A673 (cell line): ENCODE results near the gene ZNF254.
"Not testable (repeated sequence)": the region's sequence is repeated elsewhere in the genome, so short reads cannot be mapped to it uniquely, and the experiment has no call there.

ENCODE experiments used
- EZH2 ChIP-seq: fragments of 200-600 bp; sonication (generic); IDR thresholded peaks from 2 replicates; pipeline ENCODE4 v1.6.1; 2017; ENCODE audit warnings: borderline replicate concordance, low read depth, mild to moderate bottlenecking, mixed read lengths, antibody characterized with exemption, low read length; ENCODE audit not compliant: poor library complexity, severe bottlenecking
- TF ChIP-seq, protein P1 (sequence below): fragments of 300-800, 200-600 bp; sonication (generic); conservative IDR thresholded peaks from 2 replicates; pipeline ENCODE4 v1.5.1; 2017; ENCODE audit warnings: low read depth, mild to moderate bottlenecking, antibody characterized with exemption, low read length, moderate library complexity, mixed read lengths

DNA sequence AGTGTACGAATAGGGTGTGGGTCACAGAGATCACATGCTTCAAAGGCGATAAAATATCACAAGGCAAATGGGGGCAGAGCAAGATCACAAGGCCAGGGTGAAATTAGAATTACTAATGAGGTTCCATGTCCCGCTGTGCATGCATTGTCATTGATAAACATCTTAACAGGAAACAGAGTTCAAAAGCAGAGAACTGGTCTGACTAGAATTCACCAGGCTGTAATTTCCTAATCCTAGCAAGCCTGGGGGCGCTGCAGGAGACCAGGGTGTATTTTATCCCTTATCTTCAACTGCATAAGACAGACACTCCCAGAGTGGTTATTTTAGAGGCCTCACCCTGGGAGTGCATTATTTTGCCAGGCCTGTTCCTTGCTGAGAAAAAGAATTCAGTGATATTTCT is 11.5 kb upstream of the ZNF254 start:
- TF ChIP-seq, protein P1, sequence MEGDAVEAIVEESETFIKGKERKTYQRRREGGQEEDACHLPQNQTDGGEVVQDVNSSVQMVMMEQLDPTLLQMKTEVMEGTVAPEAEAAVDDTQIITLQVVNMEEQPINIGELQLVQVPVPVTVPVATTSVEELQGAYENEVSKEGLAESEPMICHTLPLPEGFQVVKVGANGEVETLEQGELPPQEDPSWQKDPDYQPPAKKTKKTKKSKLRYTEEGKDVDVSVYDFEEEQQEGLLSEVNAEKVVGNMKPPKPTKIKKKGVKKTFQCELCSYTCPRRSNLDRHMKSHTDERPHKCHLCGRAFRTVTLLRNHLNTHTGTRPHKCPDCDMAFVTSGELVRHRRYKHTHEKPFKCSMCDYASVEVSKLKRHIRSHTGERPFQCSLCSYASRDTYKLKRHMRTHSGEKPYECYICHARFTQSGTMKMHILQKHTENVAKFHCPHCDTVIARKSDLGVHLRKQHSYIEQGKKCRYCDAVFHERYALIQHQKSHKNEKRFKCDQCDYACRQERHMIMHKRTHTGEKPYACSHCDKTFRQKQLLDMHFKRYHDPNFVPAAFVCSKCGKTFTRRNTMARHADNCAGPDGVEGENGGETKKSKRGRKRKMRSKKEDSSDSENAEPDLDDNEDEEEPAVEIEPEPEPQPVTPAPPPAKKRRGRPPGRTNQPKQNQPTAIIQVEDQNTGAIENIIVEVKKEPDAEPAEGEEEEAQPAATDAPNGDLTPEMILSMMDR, result not testable (repeated sequence)
- not testable (repeated sequence) for TF ChIP-seq EZH2
